Measurements from ENCODE around the gene NFE2L2.

NFE2L2 gene

GRCh38 chr2:177231270-177231669 lies 33.3 kb downstream of the NFE2L2 start:
- TF ChIP-seq TCF4 (CRISPR knock-in tag; IDR thresholded peaks at IDR 0.05; ENCODE audit: borderline replicate concordance) (no peak), BACH2 (CRISPR knock-in tag; IDR thresholded peaks at IDR 0.05; ENCODE audit: borderline replicate concordance) (no peak), ISL1 (CRISPR knock-in tag; IDR thresholded peaks at IDR 0.05) (no peak), GLIS3 (CRISPR knock-in tag; IDR thresholded peaks at IDR 0.05) (no peak), PATZ1 (CRISPR knock-in tag; IDR thresholded peaks at IDR 0.05; ENCODE audit: borderline replicate concordance) (no peak)
- no peak for ATAC-seq

GRCh38 chr2:177229442-177230242 lies 34.9 kb downstream of the NFE2L2 start:
- TF ChIP-seq ARNTL (CRISPR knock-in tag; IDR thresholded peaks at IDR 0.05; ENCODE audit: borderline replicate concordance, low read depth): no peak
- TF ChIP-seq CSRNP3 (CRISPR knock-in tag; IDR thresholded peaks at IDR 0.05): no peak
- no peak for TF ChIP-seq POU6F1 (CRISPR knock-in tag; IDR thresholded peaks at IDR 0.05; ENCODE audit: borderline replicate concordance, low read depth)
- TF ChIP-seq CREB5 (CRISPR knock-in tag; IDR thresholded peaks at IDR 0.05; ENCODE audit: low read depth): no peak
- TF ChIP-seq ZNF70 (CRISPR knock-in tag; IDR thresholded peaks at IDR 0.05): no peak
- TF ChIP-seq GLIS3 (CRISPR knock-in tag; IDR thresholded peaks at IDR 0.05): no peak
- TF ChIP-seq BACH2 (CRISPR knock-in tag; IDR thresholded peaks at IDR 0.05; ENCODE audit: borderline replicate concordance): no peak
- no peak for TF ChIP-seq ISL1 (CRISPR knock-in tag; IDR thresholded peaks at IDR 0.05)
- TF ChIP-seq ZC3H10 (CRISPR knock-in tag; IDR thresholded peaks at IDR 0.05): no peak
- no peak for TF ChIP-seq TSHZ2 (CRISPR knock-in tag; IDR thresholded peaks at IDR 0.05)
- TF ChIP-seq TOX (CRISPR knock-in tag; IDR thresholded peaks at IDR 0.05; ENCODE audit: borderline replicate concordance): no peak
- TF ChIP-seq ZNF565 (CRISPR knock-in tag; conservative IDR thresholded peaks at IDR 0.05; ENCODE audit: low read depth): no peak
- TF ChIP-seq PATZ1 (CRISPR knock-in tag; IDR thresholded peaks at IDR 0.05; ENCODE audit: borderline replicate concordance): no peak
- TF ChIP-seq ESRRG (CRISPR knock-in tag; IDR thresholded peaks at IDR 0.05): no peak
- TF ChIP-seq OSR1 (CRISPR knock-in tag; IDR thresholded peaks at IDR 0.05): no peak
- no peak; the same call in 2 of the 3 replicates for ATAC-seq

GRCh38 chr2:177225965-177226360 lies 38.6 kb downstream of the NFE2L2 start:
- ATAC-seq: peak; percentile 4; the same call in 1 of the 3 replicates
- TF ChIP-seq ARNTL (CRISPR knock-in tag; IDR thresholded peaks at IDR 0.05; ENCODE audit: borderline replicate concordance, low read depth): no peak
- no peak for TF ChIP-seq RARB (CRISPR knock-in tag; IDR thresholded peaks at IDR 0.05)
- TF ChIP-seq BACH2 (CRISPR knock-in tag; IDR thresholded peaks at IDR 0.05; ENCODE audit: borderline replicate concordance): no peak
- TF ChIP-seq PATZ1 (CRISPR knock-in tag; IDR thresholded peaks at IDR 0.05; ENCODE audit: borderline replicate concordance): no peak
- no peak for TF ChIP-seq ZFP30 (CRISPR knock-in tag; IDR thresholded peaks at IDR 0.05)
- TF ChIP-seq ESRRG (CRISPR knock-in tag; IDR thresholded peaks at IDR 0.05): no peak
- TF ChIP-seq SNAI2 (CRISPR knock-in tag; IDR thresholded peaks at IDR 0.05): no peak
- no peak for TF ChIP-seq CREB5 (CRISPR knock-in tag; IDR thresholded peaks at IDR 0.05; ENCODE audit: low read depth)
- TF ChIP-seq ZNF8 (CRISPR knock-in tag; IDR thresholded peaks at IDR 0.05): no peak

Data from SK-N-SH treated with all-trans-retinoic acid at 6 μM for 48 hours (cell line).